GM12874 (cell line): ENCODE measurements around the gene KLK2.
A peak's percentile ranks its signal among the peaks of the same experiment; 100 is the strongest.

Experiments
- TF ChIP-seq, protein P1 (sequence below): IDR thresholded peaks from 2 replicates; pipeline ENCODE4 v1.5.1; 2011; ENCODE audit warnings: low read depth, mild to moderate bottlenecking, control low read depth, low read length, moderate library complexity; ENCODE audit not compliant: insufficient read depth

The KLK2 gene

DNA sequence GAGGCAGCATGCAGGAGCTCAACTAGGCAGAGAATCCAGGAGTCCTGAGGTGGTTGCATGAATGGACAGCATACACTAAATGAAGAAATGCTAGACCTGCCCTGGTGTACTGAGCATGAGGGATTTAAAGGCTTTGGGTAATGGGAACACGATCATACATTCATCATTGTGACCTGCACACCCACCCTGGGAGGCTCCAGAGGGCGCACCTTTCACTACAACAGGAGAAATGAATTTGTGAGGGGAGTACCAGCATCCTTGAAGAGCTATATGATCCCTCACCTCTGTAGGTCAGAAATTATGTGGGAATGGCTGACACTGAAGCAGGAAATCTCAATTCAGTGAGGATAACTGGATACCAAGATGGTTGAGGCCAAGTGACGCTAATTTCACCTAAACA lies 8.9 kb downstream of the KLK2 start:
- TF ChIP-seq, protein P1, sequence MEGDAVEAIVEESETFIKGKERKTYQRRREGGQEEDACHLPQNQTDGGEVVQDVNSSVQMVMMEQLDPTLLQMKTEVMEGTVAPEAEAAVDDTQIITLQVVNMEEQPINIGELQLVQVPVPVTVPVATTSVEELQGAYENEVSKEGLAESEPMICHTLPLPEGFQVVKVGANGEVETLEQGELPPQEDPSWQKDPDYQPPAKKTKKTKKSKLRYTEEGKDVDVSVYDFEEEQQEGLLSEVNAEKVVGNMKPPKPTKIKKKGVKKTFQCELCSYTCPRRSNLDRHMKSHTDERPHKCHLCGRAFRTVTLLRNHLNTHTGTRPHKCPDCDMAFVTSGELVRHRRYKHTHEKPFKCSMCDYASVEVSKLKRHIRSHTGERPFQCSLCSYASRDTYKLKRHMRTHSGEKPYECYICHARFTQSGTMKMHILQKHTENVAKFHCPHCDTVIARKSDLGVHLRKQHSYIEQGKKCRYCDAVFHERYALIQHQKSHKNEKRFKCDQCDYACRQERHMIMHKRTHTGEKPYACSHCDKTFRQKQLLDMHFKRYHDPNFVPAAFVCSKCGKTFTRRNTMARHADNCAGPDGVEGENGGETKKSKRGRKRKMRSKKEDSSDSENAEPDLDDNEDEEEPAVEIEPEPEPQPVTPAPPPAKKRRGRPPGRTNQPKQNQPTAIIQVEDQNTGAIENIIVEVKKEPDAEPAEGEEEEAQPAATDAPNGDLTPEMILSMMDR: no peak

DNA sequence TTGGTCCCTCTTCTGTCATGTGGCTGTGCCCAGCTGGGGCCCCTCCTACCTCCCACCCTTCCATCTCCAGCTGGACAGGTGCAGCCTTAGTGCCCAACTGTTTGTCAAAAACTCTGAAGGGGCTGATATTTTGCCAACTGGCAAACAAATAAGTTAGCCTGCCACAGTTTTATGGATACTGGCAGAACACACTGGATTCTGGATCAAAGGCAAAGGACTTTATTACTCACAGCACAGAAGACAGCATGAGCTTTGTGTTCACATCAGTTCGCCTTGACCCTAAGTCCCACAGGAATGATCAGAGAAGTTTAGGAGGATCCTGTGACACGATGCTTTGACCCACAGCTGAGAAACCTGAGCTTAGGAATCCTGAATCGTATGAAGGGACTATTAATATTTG lies 16.4 kb downstream of the KLK2 start:
- TF ChIP-seq, protein P1: no peak

DNA sequence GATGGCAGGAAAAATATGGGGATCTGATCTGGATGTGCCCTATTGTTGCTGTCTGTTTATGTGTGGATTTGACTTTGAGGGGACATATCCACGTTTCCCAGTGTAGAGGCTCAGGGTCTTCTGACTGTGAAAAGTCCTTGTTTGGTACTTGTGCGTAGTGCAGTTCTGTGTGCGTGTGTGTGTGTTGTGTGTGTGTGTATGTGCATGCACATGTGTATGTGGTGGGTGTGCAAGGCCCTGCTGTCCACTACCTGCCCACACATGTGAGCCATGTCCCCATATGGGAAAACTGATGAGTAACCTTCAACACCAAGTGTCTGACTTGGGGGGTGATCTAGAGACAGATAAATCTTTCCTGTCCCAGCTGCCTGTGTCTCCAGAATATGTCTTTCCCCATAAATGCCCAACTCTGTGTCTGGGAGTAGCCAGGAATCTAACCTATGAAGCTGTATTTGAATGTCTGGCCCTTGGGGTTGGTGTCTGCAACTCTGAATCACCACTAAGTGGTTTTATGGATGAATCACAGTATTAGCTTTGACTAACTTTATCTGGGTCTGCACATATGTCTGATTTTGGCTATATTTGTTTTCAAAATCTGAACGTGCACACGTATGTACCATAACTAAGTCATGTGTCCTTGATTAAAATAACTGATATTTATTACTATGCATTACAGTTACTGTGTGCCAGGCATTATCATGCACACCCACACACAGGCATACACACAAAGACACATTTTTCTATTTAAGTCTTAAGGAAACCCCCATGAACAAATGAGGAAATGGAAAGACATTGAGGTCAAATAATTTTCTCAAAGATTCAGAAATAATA lies 17.4 kb downstream of the KLK2 start:
- TF ChIP-seq, protein P1: no peak

DNA sequence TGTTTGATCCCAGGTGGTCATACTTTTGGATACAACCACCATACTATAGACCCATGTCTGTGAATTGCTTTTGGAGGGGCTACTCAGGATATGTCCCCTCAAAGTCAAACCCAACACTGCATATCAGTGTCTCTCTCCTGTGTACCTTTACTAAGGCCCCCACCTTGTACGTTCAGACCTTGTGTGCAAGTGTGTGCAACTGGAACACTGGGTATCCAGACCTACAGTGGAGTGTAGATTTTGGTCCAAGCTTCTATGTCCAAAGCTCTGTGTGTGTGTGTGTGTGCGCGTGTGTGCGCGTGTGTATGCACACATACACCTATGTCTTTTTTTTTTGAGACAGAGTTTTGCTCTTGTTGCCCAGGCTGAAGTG lies 18.0 kb downstream of the KLK2 start:
- TF ChIP-seq, protein P1: no peak

DNA sequence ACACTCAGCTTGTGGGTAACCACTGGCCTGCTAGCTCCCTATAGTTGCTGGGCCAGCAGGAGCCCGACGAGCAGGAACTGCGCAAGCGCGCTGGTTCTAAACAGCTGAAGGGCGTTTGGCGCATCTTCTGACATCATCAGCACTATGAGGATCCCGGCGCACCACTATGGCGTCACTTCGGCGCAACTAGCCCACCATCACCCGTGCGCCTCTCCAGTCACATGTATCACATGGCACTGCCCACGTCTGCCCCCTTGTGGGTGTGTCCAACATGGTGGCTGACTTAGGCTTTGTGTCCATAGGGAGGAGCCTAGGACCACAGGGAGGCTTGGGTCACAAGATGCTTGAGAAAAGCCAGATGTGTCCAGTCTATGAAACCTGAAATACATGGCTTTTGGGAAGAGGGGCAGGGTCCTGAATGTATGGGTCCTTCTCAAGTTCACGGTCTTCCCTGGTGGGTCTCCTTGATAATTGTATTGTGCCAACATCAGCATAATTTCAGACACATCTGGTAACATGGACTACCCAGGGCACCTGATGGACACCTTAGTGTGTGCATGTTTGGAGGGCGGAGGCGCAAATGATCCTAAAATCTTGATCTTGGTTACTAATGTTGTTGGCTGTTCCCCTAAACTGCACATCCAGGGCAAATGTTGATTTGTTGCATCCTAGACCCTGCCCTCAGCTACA lies 20.0 kb downstream of the KLK2 start:
- TF ChIP-seq, protein P1: peak; percentile 20; the same call in 1 of the 2 replicates

DNA sequence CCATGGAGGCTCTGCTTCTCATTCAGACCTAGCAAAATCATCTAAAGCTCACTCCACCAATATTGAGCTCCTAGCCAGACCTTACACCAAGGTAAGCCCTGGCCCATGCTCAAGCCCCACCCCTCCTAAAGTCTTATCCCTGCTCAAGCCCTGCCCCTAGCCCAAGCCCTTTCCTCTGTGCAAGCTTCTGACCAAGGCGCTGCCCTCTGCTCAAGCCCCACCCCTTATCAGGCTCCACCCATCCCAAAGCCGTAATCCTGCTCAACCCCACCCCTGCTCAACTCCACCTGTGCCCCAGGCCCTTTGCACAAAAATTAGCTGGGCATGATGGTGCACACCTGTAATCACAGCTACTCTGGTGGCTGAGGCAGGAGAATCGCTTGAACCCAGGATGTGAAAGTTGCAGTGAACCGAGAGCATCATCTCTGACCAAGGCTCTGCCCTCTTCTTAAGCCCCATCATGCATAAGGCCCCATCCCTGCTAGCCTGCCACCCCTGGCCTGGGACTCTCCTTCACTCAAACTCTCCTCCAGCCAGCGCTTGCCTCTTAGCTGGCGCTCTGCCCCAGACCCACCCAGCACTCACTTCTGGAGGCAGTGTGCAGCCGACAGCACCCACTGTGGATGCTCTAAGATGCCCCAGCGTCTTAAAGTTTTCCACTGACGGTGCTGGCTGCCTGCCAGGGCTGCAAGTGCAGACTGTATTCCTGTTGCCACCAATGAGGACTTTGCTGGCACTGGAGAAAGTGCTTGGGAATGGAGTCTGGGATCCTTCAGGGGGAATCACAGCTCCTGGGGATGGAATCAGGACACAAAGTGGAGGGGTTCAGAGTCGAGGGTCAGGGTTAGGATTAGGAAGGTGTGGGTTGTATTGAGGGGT lies 21.5 kb downstream of the KLK2 start:
- TF ChIP-seq, protein P1: no peak
